ENCODE results near the gene DAGLB. TPM values are rescaled to one million over a fixed set of nuclear protein-coding genes. Genes with fewer than 3 reads are reported as not detected.

DAGLB gene
- total RNA-seq, 2 experiments from 2014 or later = 13.1 to 13.6 TPM

DNA sequence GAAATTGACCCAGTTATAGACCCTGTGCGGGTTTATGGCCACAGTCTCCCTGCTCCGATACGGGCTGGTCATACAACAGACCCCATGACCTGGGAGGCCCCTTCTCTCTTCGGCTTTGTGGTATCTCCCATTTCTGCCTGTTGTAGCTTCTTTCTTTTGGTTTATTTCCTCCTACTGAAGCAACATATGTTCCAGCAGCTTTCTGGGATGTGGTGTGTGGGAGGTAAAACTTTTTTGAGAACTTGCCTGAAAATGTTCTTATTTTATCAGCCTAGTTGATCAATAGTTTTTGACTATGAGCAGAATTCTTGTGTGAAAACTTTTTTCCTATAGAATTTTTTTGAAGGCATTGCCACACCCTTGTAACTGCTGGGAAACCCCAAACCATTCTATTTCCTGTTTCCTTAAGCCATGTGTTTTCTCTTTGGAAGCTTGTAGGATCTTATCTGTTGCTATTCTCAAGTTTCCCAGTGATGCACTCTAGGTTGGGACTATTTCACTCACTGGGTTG is 80.0 kb downstream of the DAGLB start:
- no peak overlapping the region for H3K4me3 Mint-ChIP-seq
- intact Hi-C loops (cut with micrococcal nuclease) = no loop called here
- H3K27ac Mint-ChIP-seq = no peak overlapping the region
- H3K36me3 Mint-ChIP-seq (ENCODE audit: low read depth) = no peaks in the 10 kb centered on the region
- no peaks in the 10 kb centered on the region for H3K27me3 Mint-ChIP-seq (ENCODE audit: low read depth)
- no peaks in the 10 kb centered on the region for H3K9me3 Mint-ChIP-seq
- no peak for DNase-seq
- peaks cover 7% of the 10 kb centered on the region for H3K4me1 Mint-ChIP-seq (ENCODE audit: low read depth)
- CTCF ChIA-PET = no interaction called here

DNA sequence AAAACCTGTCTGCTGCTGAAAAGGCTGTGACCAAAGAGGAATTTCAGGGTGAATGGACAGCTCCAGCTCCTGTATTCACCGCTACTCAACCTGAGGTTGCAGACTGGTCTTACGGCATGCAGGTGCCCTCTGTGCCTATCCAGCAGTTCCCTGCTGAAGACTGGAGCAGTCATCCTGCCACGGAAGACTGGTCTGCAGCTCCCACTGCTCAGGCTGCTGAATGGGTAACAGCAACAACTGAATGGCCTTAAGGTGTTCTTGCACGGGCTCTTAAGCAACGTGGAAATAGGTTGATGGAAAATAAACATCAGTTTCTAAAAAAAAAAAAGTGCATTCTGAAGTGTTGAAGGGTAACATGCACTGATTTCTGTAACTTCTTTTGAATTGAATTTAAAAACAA is 82.3 kb downstream of the DAGLB start:
- Mint-ChIP-seq H3K9me3 (no peaks in the 10 kb centered on the region), H3K4me1 (ENCODE audit: low read depth) (peaks cover 7% of the 10 kb centered on the region), H3K27me3 (ENCODE audit: low read depth) (no peaks in the 10 kb centered on the region), H3K27ac (no peak overlapping the region), H3K36me3 (ENCODE audit: low read depth) (no peaks in the 10 kb centered on the region), H3K4me3 (no peak overlapping the region)
- CTCF ChIA-PET = no interaction called here
- DNase-seq = no peak
- intact Hi-C loops (cut with micrococcal nuclease) = no loop called here

- no peaks in the 10 kb centered on the region for H3K36me3 Mint-ChIP-seq (ENCODE audit: low read depth)
- no peaks in the 10 kb centered on the region for H3K9me3 Mint-ChIP-seq
- no peak overlapping the region for H3K27ac Mint-ChIP-seq
- no peaks in the 10 kb centered on the region for H3K4me1 Mint-ChIP-seq (ENCODE audit: low read depth)
- CTCF ChIA-PET = interaction anchor here (0.6 to 1.1 kb wide), 2 partner anchors 9 to 475 kb away, joined by 3 to 4 read pairs; no protein-coding TSS in a partner anchor
- H3K4me3 Mint-ChIP-seq = no peak overlapping the region
- intact Hi-C loops (cut with micrococcal nuclease) = no loop called here
- H3K27me3 Mint-ChIP-seq (ENCODE audit: low read depth) = no peaks in the 10 kb centered on the region
- no peak for DNase-seq
Measured at GRCh38 chr7:6360841-6361240, 86.9 kb downstream of the DAGLB start.

GRCh38 chr7:6359734-6360133 is 88.0 kb downstream of the DAGLB start:
- DNase-seq = no peak
- intact Hi-C loops (cut with micrococcal nuclease) = no loop called here
- Mint-ChIP-seq H3K27ac (no peak overlapping the region), H3K27me3 (ENCODE audit: low read depth) (no peaks in the 10 kb centered on the region), H3K9me3 (no peaks in the 10 kb centered on the region), H3K4me3 (no peak overlapping the region), H3K36me3 (ENCODE audit: low read depth) (no peaks in the 10 kb centered on the region), H3K4me1 (ENCODE audit: low read depth) (no peaks in the 10 kb centered on the region)
- CTCF ChIA-PET = interaction anchor here (1.1 kb wide), 1 partner anchor 8 kb away, joined by 4 read pairs; no protein-coding TSS in a partner anchor

Other genes starting within 250 kb of the DAGLB start
- 1 to 10 TPM; 1.1 TPM for gene CYTH3, start 175.3 kb downstream of the DAGLB start, total RNA-seq
- 10 to 100 TPM in 1 of 2 experiments, 1 to 10 TPM in 1; 8.1 to 14.7 TPM for gene FAM220A, start 99.0 kb downstream of the DAGLB start, total RNA-seq
- gene RAC1, start 73.4 kb downstream of the DAGLB start, total RNA-seq = 100 to 1,000 TPM; 144 to 145 TPM
- 10 to 100 TPM; 57.2 TPM for gene KDELR2, start 36.2 kb upstream of the DAGLB start, total RNA-seq
- gene GRID2IP, start 103.5 kb upstream of the DAGLB start, total RNA-seq = under 1 TPM; 0.10 to 0.12 TPM
- 10 to 100 TPM; 48.1 to 49.4 TPM for gene ZDHHC4, start 129.5 kb upstream of the DAGLB start, total RNA-seq
- 10 to 100 TPM; 24.9 to 27.5 TPM for gene INTS15, start 142.1 kb upstream of the DAGLB start, total RNA-seq
- gene ZNF853, start 167.7 kb upstream of the DAGLB start, total RNA-seq = under 1 TPM; 0.69 to 0.91 TPM
- 10 to 100 TPM; 15.8 to 17.0 TPM for gene ZNF316, start 189.4 kb upstream of the DAGLB start, total RNA-seq